D721Med (cell line): ENCODE data around the gene NOTUM.
A peak's percentile ranks its signal among the peaks of the same experiment; 100 is the strongest.

Experiments
- DNase-seq: peaks from one replicate; pipeline ENCODE4 v3.0.0; 2011; ENCODE audit warnings: low spot score; ENCODE audit not compliant: insufficient read length
- FAIRE-seq: peaks from 2 replicates; lab custom pipeline; 2011; peaks lifted over from hg19 to GRCh38; lab: Jason Lieb, UNC
- CTCF ChIP-seq: IDR thresholded peaks from 2 replicates; pipeline ENCODE4 v1.5.1; 2012; ENCODE audit warnings: mild to moderate bottlenecking, control low read depth; ENCODE audit not compliant: insufficient read depth; ENCODE audit errors: missing control alignments

Gene NOTUM

GRCh38 chr17:81924557-81925532 is 36.1 kb downstream of the NOTUM start:
- FAIRE-seq (no peak), DNase-seq (no peak)
- TF ChIP-seq CTCF: no peak

GRCh38 chr17:81923302-81924260 is 37.4 kb downstream of the NOTUM start:
- FAIRE-seq (no peak), DNase-seq (peak; percentile 71)
- TF ChIP-seq CTCF: no peak

GRCh38 chr17:81922566-81923301 is 38.3 kb downstream of the NOTUM start:
- no peak for DNase-seq
- TF ChIP-seq CTCF: no peak
- FAIRE-seq: no peak

GRCh38 chr17:81921996-81922565 is 38.9 kb downstream of the NOTUM start:
- FAIRE-seq: no peak
- DNase-seq: no peak
- no peak for TF ChIP-seq CTCF

- TF ChIP-seq CTCF: no peak
- no peak for DNase-seq
- FAIRE-seq: no peak
Observed at GRCh38 chr17:81921537-81921862, 39.5 kb downstream of the NOTUM start.
